Glutamatergic neuron (in vitro differentiated cells): ENCODE results near the gene TMEM186. TPM values are rescaled to one million over a fixed set of nuclear protein-coding genes. Genes with fewer than 3 reads are reported as not detected.
"Not testable (repeated sequence)": the region's sequence is repeated elsewhere in the genome, so short reads cannot be mapped to it uniquely, and the experiment has no call there.

Experiments used
- DNase-seq: peaks from one replicate; pipeline ENCODE4 v3.0.0; 2022
- H3K27ac Mint-ChIP-seq: one replicate; pipeline ENCODE4 v1.8.0; 2020; ENCODE audit warnings: mild to moderate bottlenecking, mixed read lengths, inconsistent platforms; ENCODE audit not compliant: unreplicated experiment
- H3K27me3 Mint-ChIP-seq: one replicate; pipeline ENCODE4 v1.8.0; 2020; ENCODE audit warnings: mild to moderate bottlenecking, moderate library complexity, mixed read lengths, inconsistent platforms; ENCODE audit not compliant: unreplicated experiment
- H3K36me3 Mint-ChIP-seq: one replicate; pipeline ENCODE4 v1.8.0; 2020; ENCODE audit warnings: mild to moderate bottlenecking, mixed read lengths, inconsistent platforms; ENCODE audit not compliant: unreplicated experiment
- H3K4me1 Mint-ChIP-seq: one replicate; pipeline ENCODE4 v1.8.0; 2020; ENCODE audit warnings: mild to moderate bottlenecking, low read depth, mixed read lengths, inconsistent platforms; ENCODE audit not compliant: unreplicated experiment
- H3K4me3 Mint-ChIP-seq: one replicate; pipeline ENCODE4 v1.8.0; 2020; ENCODE audit warnings: mild to moderate bottlenecking, mixed read lengths, inconsistent platforms; ENCODE audit not compliant: unreplicated experiment
- H3K9me3 Mint-ChIP-seq: one replicate; pipeline ENCODE4 v1.8.0; 2020; ENCODE audit warnings: mild to moderate bottlenecking, moderate library complexity, mixed read lengths, inconsistent platforms; ENCODE audit not compliant: unreplicated experiment
- long read RNA-seq: library from polyadenylated mRNA; unstranded; transcript quantifications from one replicate; pipeline ENCODE4 v2.0.0, GENCODE V29; 2020; ENCODE audit not compliant: unreplicated experiment
- total RNA-seq: library from RNA; stranded (reverse); fragmentation: NEBNext Ultra II Directional; extraction: Animal tissue kit (Norgen Biotek cat#: 25700); gene quantifications from one replicate; pipeline ENCODE4 v1.2.1, GENCODE V29; 2021; ENCODE audit not compliant: unreplicated experiment
- TF ChIP-seq, protein P1 (sequence below): fragments of 200-600 bp; sonication (generic); IDR thresholded peaks from one replicate; pipeline ENCODE4 v1.5.0; 2021; ENCODE audit not compliant: partially characterized antibody, unreplicated experiment

The TMEM186 gene, protein sequence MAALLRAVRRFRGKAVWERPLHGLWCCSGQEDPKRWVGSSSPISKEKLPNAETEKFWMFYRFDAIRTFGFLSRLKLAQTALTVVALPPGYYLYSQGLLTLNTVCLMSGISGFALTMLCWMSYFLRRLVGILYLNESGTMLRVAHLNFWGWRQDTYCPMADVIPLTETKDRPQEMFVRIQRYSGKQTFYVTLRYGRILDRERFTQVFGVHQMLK
- total RNA-seq = 7.3 TPM
- long read RNA-seq, partial matches to known transcripts = 0 of 6 reads
- long read RNA-seq, other reads (novel, unspliced or antisense) = 2 of 6 reads

DNA sequence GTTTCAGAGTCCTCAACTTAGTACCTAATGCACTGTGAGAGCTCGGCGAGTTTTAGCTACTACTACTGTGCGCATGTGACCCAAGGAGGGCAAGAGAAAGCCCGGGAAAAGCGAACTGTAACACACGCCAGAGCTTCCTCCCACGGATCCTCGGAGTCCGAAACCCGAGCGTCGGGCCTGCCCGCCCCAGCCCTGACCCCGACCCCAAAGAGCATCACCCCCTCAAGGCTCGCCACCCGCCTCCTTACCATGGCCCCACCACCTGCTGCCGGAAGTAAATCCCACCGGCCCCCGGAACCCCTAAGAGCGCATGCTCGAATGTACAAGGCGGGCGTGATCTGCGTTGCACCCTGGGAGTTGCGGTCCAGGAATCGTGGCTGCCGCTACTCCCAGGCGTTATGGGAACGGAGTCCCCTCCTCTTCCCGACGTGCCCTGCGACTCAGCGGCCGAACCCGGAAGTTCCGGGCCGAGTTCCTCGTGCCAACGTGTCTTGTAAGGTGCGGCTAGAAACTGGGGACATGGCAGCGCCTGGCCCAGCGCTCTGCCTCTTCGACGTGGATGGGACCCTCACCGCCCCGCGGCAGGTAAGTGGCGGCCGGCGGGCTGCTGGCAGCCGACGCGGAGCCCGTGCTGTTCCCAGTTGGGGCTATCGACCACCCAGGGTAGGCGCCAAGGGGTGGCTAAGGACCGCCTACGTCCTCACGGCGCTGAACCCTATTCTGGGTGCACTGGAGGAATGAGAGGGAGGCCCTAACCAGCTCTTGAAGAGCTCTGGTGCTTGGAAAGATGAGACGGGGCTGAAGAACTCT lies at the start of gene TMEM186, which contains the start of gene PMM2:
Gene TMEM186, minus strand, starts transcription at position 276 of the 810 bp plus-strand sequence. Its CDS starts 25 bp downstream, at position 251.
Gene PMM2, plus strand, starts transcription at position 476 of the 810 bp plus-strand sequence. Its CDS starts 44 bp downstream, at position 520.
- H3K9me3 Mint-ChIP-seq = peaks cover 2% of the 10 kb centered on the region
- peaks cover 2% of the 10 kb centered on the region for H3K27me3 Mint-ChIP-seq
- H3K36me3 Mint-ChIP-seq = peaks cover 4% of the 10 kb centered on the region
- H3K27ac Mint-ChIP-seq = peak within 1 kb of the TSS; percentile 64
- TF ChIP-seq, protein P1, sequence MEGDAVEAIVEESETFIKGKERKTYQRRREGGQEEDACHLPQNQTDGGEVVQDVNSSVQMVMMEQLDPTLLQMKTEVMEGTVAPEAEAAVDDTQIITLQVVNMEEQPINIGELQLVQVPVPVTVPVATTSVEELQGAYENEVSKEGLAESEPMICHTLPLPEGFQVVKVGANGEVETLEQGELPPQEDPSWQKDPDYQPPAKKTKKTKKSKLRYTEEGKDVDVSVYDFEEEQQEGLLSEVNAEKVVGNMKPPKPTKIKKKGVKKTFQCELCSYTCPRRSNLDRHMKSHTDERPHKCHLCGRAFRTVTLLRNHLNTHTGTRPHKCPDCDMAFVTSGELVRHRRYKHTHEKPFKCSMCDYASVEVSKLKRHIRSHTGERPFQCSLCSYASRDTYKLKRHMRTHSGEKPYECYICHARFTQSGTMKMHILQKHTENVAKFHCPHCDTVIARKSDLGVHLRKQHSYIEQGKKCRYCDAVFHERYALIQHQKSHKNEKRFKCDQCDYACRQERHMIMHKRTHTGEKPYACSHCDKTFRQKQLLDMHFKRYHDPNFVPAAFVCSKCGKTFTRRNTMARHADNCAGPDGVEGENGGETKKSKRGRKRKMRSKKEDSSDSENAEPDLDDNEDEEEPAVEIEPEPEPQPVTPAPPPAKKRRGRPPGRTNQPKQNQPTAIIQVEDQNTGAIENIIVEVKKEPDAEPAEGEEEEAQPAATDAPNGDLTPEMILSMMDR = no peak
- H3K4me3 Mint-ChIP-seq = peak within 1 kb of the TSS; percentile 95
- peak; percentile 94 for DNase-seq
- H3K4me1 Mint-ChIP-seq = peaks cover 11% of the 10 kb centered on the region

DNA sequence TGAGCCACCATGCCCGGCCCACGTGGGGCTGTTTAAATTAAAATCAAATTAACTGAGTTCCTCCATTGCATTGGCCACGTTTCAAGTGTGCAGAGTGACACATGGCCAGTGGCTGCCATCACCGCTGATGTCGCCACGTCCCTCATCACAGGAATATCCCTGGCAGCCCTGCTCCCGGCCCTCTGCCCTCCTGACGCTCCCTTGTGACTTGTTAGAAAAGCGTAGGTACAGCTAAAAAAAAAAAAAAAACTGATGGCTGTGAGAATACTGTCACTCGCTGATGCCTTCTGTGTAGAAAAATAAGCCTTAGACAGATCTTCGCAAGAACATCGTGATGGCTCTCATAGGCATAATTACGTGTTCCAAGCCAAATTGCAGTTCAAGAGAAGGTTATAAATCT lies 49.7 kb upstream of the TMEM186 start:
- Mint-ChIP-seq H3K36me3 (no peaks in the 10 kb centered on the region), H3K9me3 (peaks cover 14% of the 10 kb centered on the region), H3K27ac (no peak overlapping the region), H3K27me3 (peaks cover 6% of the 10 kb centered on the region), H3K4me3 (no peak overlapping the region), H3K4me1 (peaks cover 51% of the 10 kb centered on the region)
- DNase-seq = no peak
- TF ChIP-seq, protein P1 = no peak

DNA sequence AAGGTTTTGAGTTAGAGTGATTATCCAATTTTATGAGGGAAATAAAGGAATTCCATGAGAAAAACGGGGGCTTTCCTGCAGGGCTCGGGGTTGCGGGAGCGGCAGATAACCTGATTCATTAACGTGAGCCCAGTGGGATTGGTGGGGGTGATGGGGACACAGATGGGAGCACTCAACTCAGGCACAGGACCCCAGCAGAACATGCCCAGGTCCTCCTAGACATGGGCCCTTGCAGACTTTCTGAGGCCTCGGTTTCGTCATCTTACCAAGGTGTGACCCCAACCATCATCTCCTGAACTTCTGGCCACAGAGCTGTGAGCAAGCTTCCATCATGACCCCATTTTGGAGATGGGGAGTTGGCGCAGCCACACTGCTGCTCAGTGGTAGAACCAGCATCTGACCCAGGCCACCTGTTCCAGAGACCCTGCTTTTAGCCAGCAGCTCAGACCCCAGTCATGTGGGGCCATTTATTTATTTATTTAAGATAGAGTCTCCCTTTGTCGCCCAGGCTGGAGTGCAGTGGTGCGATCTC lies 49.0 kb upstream of the TMEM186 start:
- H3K36me3 Mint-ChIP-seq = no peaks in the 10 kb centered on the region
- H3K27ac Mint-ChIP-seq = no peak overlapping the region
- TF ChIP-seq, protein P1 = no peak
- peaks cover 14% of the 10 kb centered on the region for H3K9me3 Mint-ChIP-seq
- H3K27me3 Mint-ChIP-seq = peaks cover 6% of the 10 kb centered on the region
- DNase-seq = no peak
- peaks cover 53% of the 10 kb centered on the region for H3K4me1 Mint-ChIP-seq
- H3K4me3 Mint-ChIP-seq = no peak overlapping the region

DNA sequence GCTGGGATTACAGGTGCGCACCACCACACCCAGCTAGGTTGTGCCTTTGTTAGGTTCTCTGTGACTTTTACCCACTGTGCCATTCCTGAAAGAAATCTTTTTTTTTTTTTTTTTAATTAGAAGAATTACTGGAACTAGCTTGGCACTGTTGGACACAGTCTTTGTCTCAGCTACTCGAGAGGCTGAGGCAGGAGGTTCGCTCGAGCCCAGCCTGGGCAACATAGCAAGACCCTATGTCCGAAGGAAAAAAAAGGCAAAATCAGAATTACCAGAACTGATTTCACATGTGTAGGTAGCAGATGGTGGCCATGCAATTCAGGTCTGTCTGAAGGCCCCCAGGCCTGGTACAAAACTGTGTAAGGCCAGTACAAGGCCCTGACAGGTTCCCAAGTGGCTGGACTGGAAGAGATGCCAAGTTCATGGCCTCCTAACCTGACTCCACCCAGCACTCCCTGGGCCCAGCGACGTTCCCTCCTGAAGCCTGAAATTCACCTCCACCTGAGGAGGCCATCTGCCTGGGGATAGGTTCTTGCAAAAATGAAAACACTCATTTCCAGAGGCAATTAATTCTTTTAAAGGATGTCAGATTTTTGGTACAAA lies 48.4 kb upstream of the TMEM186 start:
- no peak overlapping the region for H3K4me3 Mint-ChIP-seq
- peaks cover 14% of the 10 kb centered on the region for H3K9me3 Mint-ChIP-seq
- no peak for DNase-seq
- no peaks in the 10 kb centered on the region for H3K36me3 Mint-ChIP-seq
- peaks cover 6% of the 10 kb centered on the region for H3K27me3 Mint-ChIP-seq
- TF ChIP-seq, protein P1 = no peak
- peaks cover 53% of the 10 kb centered on the region for H3K4me1 Mint-ChIP-seq
- H3K27ac Mint-ChIP-seq = no peak overlapping the region

DNA sequence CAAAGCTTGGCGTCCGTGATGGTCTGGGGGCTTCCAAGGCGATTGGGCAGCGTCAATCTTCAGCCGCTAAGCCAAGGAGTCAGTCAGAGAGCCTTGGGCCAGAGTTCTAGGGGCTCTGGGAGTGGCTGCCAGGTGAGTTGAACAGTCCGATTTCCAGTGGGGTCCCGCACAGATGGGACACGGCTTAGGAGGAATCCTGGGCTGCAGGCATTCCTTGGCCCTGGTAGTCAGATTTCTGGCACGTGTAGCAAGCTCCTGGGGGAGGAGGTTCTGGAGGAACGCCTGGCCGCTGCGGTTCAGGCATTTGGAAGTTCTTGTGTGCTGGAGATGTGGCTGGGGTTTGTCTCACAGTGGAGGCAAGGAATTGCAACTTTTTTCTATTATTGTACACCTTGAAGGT lies 45.9 kb upstream of the TMEM186 start:
- H3K27ac Mint-ChIP-seq, H3K27me3 Mint-ChIP-seq, DNase-seq, H3K9me3 Mint-ChIP-seq, H3K36me3 Mint-ChIP-seq, H3K4me3 Mint-ChIP-seq: not testable (repeated sequence)
- H3K4me1 Mint-ChIP-seq = peaks cover 29% of the 10 kb centered on the region

DNA sequence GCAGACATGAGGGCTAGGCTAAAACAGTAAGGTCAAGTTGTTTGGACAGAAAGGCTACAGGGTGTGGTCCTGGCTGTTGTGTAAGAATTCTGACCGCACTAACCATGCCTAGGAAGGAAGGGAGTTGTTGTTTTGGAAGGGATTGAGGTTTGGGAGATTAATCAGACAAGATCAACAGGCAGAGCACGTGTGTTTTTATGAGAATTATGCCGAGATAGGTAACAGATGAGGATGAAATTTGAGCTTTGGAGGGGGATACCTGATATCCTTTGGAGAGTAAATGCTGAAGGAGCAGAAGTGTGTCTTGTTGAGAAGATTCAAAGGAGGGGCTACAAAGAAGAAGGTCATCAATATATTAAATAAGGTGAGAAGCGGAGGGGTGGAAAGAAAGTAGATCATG lies 44.6 kb upstream of the TMEM186 start:
- not testable (repeated sequence) for H3K27me3 Mint-ChIP-seq, H3K9me3 Mint-ChIP-seq, H3K4me3 Mint-ChIP-seq, H3K36me3 Mint-ChIP-seq, H3K27ac Mint-ChIP-seq, DNase-seq
- H3K4me1 Mint-ChIP-seq = peaks cover 17% of the 10 kb centered on the region

DNA sequence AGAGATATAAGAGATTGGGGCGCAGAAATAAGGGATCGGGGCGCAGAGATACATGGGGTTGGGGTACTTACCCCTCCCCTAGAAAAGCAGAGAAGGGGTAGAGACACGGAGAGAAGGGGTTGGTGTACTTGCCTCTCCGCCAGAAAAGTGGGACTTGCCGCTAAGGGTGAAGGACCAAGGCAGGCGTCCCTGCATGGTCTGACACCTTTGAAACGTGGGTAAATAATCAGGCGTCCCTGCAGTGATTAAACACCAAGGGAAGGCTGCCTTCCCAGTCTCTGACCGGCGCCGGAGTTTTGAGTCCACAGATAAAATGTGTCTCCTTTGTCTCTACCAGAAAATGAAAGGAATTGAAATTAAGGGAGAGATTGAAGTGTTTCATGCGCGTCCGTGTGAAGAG lies 40.2 kb upstream of the TMEM186 start:
- not testable (repeated sequence) for DNase-seq, H3K36me3 Mint-ChIP-seq, H3K27ac Mint-ChIP-seq

DNA sequence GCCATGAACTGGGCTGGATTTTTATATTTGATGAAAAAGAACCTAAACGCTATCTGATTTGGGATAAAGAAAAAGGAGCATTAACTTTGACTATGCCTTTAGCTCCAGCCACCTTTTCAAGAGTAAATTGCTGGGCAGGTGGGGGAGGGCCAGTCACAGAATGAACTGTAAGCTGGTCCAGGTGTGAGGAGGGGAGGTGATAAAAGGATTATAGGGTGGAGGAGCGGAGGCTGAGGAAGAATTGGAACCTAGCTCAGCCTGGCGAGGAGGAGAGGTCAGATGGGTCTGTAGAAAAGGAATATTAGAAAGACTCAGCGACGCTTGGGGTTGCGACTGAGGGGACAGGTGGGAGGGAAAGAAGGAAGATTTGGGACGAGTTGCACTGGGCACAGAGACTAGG lies 39.4 kb upstream of the TMEM186 start:
- H3K27me3 Mint-ChIP-seq, H3K9me3 Mint-ChIP-seq, H3K27ac Mint-ChIP-seq, H3K36me3 Mint-ChIP-seq, DNase-seq, H3K4me3 Mint-ChIP-seq: not testable (repeated sequence)
- H3K4me1 Mint-ChIP-seq = peaks cover 11% of the 10 kb centered on the region

More for the DNA sequence above, 40.2 kb upstream of the TMEM186 start:
- H3K27me3 Mint-ChIP-seq, H3K9me3 Mint-ChIP-seq, H3K4me3 Mint-ChIP-seq: not testable (repeated sequence)
- H3K4me1 Mint-ChIP-seq = peaks cover 11% of the 10 kb centered on the region
